HG03469 (cell line): ENCODE results near the gene SAV1.
"Not testable (repeated sequence)": the region's sequence is repeated elsewhere in the genome, so short reads cannot be mapped to it uniquely, and the experiment has no call there.

Experiments
- ATAC-seq: cut with Tn5 transposase; IDR thresholded peaks from one replicate; pipeline ENCODE4 v1.9.1; 2021; ENCODE audit warnings: mild to moderate bottlenecking, moderate library complexity, moderate number of reproducible peaks; ENCODE audit not compliant: unreplicated experiment

SAV1 gene

DNA sequence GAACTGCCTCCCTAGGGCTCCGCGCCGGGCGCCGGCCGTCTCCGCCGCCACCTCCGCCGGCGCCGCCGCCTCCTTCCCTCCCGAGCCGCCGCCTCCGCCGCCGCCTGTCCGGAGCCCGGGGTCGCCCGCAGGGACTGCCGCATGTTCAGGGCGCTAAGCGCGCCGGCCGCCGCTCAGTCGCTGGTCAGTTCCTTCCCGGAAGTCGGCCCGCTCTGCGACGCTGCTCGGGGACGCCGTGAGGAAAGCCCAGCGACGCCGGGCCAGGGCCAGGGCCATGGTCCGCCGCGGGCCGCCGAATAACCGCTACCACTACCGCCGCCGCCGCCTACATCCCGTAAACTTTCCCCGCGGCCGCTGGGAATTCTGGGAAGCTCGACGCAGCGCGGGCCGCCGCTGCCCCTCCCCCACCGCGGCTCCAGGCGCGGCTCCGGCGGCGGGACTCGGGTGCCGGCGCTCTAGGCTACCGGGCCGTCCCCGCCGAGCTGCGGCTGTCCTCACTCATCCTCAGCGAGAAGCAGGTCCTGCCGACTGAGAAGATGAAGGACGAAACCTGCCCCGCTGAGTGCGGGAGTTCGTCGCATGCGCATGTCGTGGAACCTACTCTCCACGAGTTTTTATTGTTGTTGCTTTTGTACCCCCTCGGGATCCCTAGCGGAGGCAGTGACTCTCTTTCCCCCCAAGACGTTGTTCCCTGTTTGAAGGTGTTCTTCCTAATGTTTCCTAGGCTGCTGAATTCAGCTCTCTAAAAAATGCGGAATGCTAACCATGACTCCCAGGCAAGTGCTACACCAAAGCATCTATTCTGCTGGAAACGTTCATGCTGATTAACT, at the start of gene SAV1:
SAV1 (minus strand) TSS at position 311 of the 830 bp plus-strand sequence. CDS start 339 bp downstream, outside the sequence.
- ATAC-seq: no peak

DNA sequence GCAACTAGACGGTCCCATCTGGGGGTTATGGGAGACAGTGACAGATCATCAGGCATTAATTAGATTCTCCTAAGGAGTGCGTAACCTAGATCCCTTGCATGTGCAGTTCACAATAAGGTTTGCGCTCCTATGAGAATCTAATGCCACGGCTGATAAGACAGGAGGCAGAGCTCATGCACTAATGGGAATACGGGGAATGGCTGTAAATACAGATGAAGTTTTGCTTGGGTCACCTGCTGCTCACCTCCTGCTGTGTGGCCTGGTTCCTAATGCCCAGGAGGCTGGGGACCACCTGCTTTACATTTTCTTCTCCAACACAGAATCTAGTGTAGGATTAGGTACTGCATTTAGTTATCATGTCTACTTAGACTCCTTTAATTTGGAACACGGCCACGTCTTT, 49.7 kb upstream of the SAV1 start:
- no peak for ATAC-seq

DNA sequence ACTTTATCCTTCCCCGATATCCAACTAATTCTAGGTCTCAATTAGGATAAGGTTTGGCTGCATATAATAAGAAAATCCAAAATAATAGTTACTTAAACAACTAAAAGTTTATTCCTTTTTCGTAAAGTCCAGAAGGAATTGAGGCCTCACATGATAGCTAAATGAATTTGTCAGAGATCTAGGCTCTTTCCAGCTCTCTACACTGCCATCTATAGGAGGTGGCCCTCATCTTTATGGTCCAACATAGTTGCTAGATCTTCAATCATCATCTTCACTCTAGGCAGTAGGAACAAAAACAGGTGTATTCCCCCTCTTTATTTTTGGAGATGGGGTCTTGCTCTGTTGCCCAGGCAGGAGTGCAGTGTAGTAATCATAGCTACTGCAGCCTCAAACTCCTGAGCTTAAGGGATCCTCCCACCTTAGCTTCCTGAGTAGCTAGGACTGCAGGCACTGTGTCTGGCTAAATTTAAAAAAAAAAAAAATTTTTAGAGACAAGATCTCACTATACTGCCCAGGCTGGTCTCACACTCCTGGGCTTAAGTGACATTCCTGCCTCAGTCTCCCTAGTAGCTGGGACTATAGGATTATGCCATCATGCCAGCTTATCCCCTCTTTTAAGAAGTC, 46.5 kb upstream of the SAV1 start:
- ATAC-seq: no peak

DNA sequence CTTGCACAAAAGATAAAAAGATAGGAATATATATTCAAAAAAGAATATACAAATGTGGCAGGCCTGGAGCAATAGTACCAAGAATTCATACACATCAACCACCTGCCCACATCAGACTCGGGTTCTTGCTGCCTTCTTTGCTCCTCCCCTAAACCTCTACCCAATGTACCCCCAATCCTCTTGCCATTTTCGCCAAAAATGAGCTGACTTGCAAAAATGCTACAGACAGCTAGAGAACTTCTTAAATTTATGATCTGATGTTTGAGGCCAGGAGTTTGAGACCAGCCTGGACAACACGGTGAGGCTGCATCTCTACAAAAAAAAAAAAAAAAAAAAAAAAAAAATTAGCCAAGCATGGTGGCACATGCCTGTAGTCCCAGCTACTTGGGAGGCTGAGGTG, 42.9 kb upstream of the SAV1 start:
- ATAC-seq: no peak

DNA sequence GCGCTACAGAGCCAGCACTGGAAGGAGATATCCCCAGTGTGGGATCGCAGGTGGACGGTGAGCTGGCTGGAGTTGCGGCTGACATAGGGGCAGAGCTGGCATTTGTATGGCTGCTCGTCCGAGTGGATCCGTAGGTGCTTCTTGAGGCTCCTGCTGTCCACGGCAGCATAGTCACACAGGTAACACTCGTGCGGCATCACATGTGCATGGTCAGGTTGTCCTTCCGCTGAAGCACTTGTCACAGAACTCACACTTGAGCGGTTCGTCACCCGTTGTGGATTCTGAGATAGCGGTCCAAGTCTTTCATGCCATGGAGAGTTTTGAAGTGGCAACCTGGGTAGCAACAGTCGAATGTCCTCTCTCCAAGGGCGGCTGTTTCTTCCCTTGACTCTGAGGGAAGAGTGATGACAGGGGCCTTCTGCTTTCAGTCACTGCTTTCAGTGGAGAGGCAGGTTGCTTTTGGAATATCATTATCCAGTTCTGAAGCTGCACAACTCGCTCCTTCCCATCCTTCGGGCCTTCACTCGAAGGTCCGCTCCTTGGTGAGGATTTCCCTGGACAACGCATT, 37.0 kb upstream of the SAV1 start:
- ATAC-seq: no peak

DNA sequence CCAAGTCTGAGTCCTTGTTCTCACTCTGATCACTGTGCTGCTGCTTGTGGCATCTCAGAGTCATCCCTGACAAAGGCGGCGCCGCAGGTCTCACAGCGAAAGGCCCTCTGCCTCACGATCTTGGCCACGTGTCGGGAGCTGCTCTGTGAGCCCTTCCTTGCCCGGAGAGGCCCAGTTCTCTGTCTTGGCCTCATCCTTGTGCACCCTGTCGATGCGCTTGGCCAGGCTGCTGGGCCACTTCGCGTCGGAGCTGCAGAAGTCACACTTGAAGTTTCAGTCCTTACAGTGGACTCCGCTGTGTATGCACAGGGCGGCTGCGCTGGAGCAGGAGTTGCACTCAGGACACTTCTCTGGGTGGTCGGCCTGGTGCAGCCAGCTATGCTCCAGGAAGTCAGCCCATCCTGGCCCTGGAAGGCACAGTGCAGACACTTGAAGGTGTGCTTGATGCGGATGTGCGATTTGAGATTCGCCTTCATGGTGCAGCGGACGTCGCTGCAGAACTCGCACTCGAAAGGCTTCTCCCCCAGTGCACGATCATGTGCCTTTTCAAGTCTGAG, 36.4 kb upstream of the SAV1 start:
- no peak for ATAC-seq

DNA sequence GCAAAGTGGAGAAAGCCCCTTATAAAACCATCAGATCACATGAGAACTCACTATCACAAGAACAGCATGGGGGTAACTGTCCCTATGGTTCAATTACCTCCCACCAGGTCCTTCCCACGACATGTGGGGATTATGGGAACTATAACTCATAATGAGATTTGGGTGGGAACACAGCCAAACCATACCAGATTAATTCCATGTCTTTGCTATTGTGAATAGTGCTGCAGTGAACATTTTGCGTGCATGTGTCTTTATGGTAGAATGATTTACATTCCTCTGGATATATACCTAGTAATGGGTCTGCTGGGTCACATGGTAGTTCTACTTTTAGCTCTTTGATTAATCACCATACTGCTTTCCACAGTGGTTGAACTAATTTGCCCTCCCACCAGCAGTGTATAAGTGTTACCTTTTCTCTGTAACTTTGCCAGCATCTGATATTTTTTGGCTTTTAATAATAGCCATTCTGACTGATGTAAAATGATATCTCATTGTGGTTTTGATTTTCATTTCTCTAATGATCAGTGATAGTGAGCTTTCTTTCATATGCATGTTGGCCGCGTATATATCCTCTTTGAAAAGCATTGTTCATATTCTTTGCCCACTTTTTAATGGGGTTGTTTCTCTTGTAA, 29.7 kb upstream of the SAV1 start:
- no peak for ATAC-seq

DNA sequence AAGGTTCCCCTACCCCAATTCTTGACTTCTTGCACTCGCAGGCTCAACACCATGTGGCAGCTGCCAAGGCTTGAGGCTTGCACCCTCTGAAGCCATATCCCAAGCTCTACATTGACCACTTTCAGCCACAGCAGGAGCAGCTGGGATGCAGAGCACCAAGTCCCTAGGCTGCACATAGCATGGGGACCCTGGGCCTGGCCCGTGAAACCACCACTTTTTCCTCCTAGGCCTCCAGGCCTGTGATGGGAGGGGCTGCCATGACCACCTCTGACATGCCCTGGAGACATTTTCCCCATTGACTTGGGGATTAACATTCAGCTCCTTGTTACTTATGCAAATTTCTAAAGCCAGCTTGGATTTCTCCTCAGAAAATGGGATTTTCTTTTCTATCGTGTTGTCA, 26.2 kb upstream of the SAV1 start:
- ATAC-seq: not testable (repeated sequence)

DNA sequence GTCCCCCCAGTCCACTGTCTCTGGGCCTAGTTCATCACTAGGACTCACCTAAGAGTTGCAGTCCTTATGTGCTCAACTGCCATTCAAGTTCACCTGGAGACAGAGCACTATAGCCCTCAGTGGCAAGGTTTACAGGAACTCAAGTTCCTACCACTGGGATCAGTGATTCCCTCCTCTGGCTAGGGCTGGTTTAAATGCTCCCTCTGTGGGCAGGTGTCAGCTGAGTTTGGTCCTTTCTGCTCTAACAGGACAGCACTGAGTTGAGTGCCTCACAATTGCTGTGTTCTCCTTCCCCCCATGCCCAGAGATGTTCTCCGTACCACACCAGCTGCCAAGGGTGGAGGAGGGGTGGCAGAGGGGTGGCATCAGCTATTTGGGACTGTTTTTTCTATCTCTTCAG, 20.8 kb upstream of the SAV1 start:
- no peak for ATAC-seq

DNA sequence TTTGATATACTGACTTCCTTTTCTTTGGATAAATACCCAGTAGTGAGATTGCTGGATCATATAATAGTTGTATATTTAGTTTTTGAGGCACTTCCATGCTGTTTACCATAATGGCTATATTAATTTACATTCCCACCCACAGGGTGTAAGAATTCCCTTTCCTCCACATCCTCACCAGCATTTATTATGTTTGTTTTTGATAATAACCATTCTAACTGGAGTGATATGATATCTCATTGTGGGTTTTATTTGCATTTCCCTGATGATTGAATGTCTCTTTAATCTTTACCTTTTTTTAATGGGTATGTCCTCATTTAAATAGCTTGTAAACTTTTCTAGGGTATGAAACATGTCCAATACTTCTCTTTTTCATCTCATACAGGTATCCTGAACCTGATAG, 11.6 kb upstream of the SAV1 start:
- ATAC-seq: no peak

DNA sequence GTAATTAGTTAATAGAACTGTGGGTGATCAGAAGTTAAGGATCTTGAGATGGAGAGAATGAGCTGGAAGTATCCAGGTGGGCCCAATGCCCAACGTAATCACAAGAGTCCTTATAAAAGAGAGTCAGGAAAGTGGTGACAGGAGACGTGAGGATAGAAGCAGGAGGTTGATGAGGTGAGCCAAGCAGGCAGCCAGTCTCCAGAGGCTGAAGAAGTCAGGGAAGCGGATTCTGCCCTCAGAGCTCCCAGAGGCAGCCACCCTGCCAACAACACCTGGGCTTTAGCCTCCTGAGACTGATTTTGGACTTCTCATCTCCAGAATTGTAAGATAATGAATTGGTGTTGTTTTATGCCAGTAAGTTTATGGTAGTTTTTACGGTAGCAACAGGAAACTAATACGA, 10.1 kb upstream of the SAV1 start:
- no peak for ATAC-seq

DNA sequence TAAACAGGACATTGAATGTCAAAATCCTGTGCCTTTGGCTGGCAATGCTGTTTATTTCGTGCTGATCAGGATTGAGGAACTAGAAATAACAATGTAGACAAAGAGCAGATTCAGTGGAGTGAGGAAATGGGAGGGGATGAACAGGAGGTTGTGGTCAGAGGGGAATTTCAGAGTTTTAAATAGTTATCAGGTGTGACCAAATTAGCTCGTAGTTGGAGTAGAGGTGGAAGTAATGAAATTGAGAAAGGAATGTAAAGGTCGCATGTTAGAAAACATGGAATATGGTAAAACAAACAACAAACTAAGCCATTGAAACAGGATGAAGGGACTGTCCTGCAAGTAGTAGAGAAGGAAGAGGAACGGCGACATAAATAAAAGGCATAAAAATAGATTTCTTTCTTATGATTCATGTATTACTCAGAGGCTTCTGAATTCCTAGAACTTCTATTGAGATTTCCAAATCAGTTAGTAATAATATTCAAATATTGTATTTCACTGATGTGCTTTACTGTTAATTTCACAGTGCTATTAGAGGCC, 9.5 kb upstream of the SAV1 start:
- no peak for ATAC-seq

DNA sequence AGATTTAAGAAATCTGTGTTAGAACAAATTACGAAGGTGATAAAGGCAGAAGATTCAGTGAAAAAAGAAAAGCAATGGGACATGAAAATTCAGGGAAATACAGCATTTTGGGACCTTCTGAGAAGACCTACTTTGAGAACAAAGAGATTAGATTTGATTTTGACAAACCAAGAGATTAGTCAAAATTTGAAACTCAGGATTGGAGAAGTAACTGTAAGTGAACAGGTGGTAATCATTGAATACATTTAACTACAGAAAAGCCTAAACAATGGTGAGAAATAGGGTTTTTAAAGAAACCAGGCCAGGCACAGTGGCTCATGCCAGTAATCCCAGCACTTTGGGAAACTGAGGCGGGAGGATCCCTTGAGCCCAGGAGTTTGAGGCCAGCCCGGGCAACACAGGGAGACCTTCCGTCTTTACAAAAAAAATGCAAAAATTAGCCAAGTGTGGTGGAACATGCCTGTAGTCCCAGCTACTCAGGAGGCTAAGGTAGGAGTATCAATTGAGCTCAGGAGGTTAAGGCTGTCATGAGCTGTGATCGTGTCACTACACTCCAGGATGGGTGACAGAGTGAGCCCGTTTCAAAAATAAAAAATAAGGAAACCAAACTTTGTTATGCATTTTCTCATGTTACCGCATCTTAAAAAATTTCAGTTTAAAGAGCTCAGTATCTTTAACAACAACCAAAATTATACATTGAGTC, 8.9 kb upstream of the SAV1 start:
- ATAC-seq: no peak

DNA sequence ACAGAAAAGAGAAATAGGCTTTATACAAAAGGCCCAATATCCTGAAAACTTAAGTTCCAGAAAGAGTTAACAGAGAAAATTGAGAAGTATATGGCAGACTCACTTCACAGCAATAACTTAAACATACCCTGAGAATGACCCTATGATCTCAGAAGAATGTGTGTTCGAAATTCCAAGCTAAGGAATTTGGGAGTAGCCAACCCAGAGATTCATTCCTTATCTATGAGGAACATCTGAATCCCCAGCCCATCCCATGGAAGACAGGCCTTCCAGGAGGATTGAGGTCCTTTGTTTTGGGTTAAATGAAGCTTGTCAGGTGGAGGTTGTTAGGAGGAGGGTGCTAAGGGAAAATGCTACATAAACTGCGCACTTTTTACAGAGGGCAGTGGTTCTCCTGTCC, 7.5 kb upstream of the SAV1 start:
- ATAC-seq: no peak

DNA sequence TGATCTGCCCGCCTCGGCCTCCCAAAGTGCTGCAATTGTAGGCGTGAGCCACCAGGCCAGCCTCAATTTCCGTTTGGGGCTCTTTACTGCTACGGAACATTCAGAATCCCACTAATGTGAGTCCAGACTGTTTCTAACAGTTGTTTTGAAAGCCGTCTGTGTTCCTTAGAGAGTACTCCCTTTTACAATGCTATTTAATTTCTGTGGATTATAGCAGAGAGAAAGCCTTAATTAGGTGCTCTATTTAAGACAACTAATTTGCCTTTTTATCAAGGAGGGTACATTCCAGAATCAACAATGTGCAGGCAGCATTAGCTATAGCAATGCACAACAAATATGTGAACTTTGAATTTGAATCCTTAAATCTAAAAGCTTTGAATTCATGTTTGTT, 2.8 kb upstream of the SAV1 start:
- ATAC-seq: no peak

DNA sequence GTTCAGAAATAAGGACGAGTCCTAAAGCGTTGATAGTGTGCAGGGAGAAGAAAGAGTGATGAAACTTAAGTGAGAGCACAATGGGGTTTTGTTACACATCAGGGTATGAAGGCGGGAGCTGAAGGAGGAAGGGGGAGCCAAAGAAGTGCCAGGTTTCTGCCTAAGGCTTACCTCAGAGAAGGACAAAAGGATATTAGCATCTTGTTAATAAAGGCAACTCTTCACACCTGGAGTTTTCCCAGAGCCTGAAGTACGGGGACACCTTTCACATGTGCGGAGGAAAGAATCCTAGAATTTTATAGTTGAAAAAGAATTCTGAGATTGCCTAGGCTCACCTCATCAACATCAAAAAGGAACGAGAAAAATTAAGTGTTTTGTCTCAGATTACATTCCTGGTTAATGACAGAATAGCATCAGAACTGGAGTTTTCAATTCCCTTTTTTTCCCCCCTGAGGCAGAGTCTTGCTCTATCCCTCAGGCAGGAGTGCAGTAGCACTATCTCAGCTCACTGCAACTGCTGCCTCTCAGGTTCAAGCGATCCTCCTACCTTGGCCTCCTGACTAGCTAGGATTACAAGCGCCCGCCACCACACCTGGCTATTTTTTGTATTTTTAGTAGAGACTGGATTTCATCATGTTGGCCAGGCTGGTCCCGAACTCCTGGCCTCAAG, 2.2 kb upstream of the SAV1 start:
- no peak for ATAC-seq

DNA sequence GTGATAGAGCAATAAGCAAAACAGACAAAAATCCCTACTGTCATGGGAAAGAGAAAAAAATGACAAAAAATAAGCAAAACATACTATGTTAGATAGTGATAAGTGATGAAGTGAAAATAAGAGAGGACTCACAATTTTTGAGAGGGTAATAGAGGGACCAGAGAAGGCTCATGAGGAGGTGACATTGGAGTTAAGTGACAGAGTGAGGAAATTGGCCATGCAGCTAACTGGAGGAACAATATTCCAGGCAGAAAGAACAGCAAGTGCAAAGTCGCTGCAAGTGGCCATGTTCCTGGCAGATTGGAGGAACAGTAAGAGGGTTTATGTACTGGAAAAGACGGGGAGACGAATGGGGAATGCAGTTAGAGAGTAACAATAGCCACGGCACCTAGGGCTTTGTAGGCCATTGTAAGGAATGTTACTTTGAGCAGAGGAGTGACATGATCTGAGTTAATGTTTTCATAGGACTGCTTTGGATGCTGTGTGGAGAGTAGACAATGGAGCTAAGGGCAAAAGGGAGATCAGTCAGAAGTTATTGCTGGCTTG, 1.4 kb upstream of the SAV1 start:
- ATAC-seq: no peak

DNA sequence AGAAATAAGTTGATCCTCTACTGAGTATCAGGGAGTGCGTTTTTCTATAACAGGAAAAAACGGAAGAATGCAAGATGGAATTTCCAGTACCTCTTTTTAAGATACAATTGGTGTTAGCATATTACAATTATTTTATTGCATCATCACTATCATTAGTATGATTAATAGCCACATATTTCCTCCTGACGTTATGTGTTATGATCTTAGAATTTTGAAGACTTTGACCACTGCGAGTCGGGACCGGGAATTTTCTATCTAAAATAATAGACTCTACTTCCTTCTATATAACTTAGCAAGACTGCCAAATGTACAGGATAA, 679 bp upstream of the SAV1 start:
- ATAC-seq: no peak

DNA sequence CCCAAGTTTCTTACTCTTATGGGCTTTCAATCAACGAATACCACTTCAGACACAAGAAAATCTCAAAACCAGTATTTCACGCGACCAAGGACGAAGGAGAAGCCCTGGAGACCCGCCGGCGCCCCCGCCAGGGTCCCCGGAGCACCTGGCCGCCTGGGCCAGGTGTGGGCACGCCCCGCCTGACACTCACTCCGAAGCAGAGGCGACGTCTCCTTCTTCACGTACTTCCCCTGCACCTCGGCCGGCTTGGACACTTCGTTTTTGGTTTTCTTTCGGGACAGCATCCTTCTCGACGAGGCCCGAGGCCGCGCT, 466 bp downstream of the SAV1 start:
- ATAC-seq: no peak
